Psoas muscle (tissue), 8 donors: ENCODE results near the gene SFXN3. TPM values are rescaled to one million over a fixed set of nuclear protein-coding genes. Genes with fewer than 3 reads are reported as not detected.

ENCODE experiments used
- ATAC-seq, 4 donors: fragments of 200-7000 bp; cut with Tn5 transposase; one replicate each; pipeline ENCODE4 v1.9.1; 2020; ENCODE audit warnings: moderate library complexity in 3 of 4, mild to moderate bottlenecking in 2 of 4
- DNase-seq, 2 donors: peaks; one replicate each; pipeline ENCODE4 v3.0.0-alpha.2; 2020
- H3K27ac ChIP-seq: fragments of 200-600 bp; one replicate; pipeline ENCODE4 v1.8.0; 2022
- H3K27me3 ChIP-seq, 3 donors: fragments of 200-600 bp in 1 of 3; one replicate each; pipeline versions ENCODE4 v1.6.1 to v1.8.0; 2013 to 2022; ENCODE audit warnings: low read length in 2 of 3, mild to moderate bottlenecking in 2 of 3, moderate library complexity in 1 of 3; ENCODE audit not compliant: insufficient read depth in 3 of 3
- H3K36me3 ChIP-seq, 2 donors: fragments of 200-600 bp in 1 of 2; one replicate each; pipeline versions ENCODE4 v1.6.1 to v1.8.0; 2013 to 2022; ENCODE audit warnings: low read depth in 1 of 2, mild to moderate bottlenecking in 1 of 2, moderate library complexity in 1 of 2; ENCODE audit not compliant: insufficient read depth in 1 of 2
- H3K4me1 ChIP-seq: fragments of 200-600 bp; one replicate; pipeline ENCODE4 v1.8.0; 2022
- H3K4me3 ChIP-seq: fragments of 200-600 bp; one replicate; pipeline ENCODE4 v1.8.0; 2022; ENCODE audit warnings: mild to moderate bottlenecking
- H3K9me3 ChIP-seq: fragments of 200-600 bp; one replicate; pipeline ENCODE4 v1.8.0; 2022
- CTCF ChIP-seq: fragments of 200-600 bp; IDR thresholded peaks from one replicate; pipeline ENCODE4 v1.8.0; 2022; ENCODE audit warnings: antibody characterized with exemption
- WGBS, 3 donors: extraction: QIAGEN DNeasy Blood & Tissue Kit; methylation state at CpG; one replicate each; pipeline versions ENCODE4 v1.1.6 to v1.1.7; 2013; 5-methylcytosine and 5-hydroxymethylcytosine counted together
- intact Hi-C, 2 donors: fragments of 100-400 bp; cut with DNase I; formaldehyde crosslinking; loops; one replicate each; pipeline versions ENCODE4 v1.11.0 to v1.14.2; 2022
- polyA plus RNA-seq, 3 donors: library from polyadenylated mRNA; stranded (reverse); fragments of 200-250 nt; gene quantifications; one replicate each; pipeline ENCODE4 v1.2.3, GENCODE V29; 2013
- total RNA-seq, 4 donors: library from RNA; stranded (reverse); fragmentation: NEBNext Ultra II Directional in 2 of 4; extraction: Animal tissue kit (Norgen Biotek cat#: 25700) in 2 of 4; gene quantifications; one replicate each; pipeline versions ENCODE4 v1.2.1 to v1.2.4, GENCODE V29; 2021 to 2023
- donor health status: healthy with polysubstance abuse.
- donor health status: DM: no; HTN: no; CAD: no; lungs with moderate emphysema.
- donor health status: Bipolar disorder and iron deficiency.
- donor health status: healthy.
- donor health status: DM: yes; HTN: yes; CAD: no.
- donor health status: DM: no; HTN: no; CAD: no.
- donor health status: DM: no; HTN: no; CAD: no.
- donor health status: DM: yes; HTN: yes; CAD: no.

The SFXN3 gene
- total and polyA plus RNA-seq, 7 donors = 3.2 to 7.0 (median 4.9) TPM

- Histone ChIP-seq H3K27me3 (peaks cover 0 to 13% (median 5%) of the 10 kb centered on the region in 3 donors), H3K9me3 (no peaks in the 10 kb centered on the region), H3K4me1 (peaks cover 6% of the 10 kb centered on the region), H3K4me3 (no peak overlapping the region), H3K27ac (no peak overlapping the region), H3K36me3 (no peaks in the 10 kb centered on the region)
- ATAC-seq (peak; percentile 74 to 91 (median 78)), DNase-seq (peak; percentile 83 to 92)
- intact Hi-C loops = loop anchor here (1.0 to 10.0 kb wide), 5 partner anchors 19 to 450 kb away; partner anchors contain the start of gene SEMA4G (in 2 of the 2)
- peak; percentile 91 for TF ChIP-seq CTCF
- 20 to 25% (median 20%) methylated on average over 11 of the region's 11 CpGs for WGBS, 3 donors
These were observed 16.7 kb upstream of the SFXN3 start for GRCh38 chr10:101014230-101014884.

DNA sequence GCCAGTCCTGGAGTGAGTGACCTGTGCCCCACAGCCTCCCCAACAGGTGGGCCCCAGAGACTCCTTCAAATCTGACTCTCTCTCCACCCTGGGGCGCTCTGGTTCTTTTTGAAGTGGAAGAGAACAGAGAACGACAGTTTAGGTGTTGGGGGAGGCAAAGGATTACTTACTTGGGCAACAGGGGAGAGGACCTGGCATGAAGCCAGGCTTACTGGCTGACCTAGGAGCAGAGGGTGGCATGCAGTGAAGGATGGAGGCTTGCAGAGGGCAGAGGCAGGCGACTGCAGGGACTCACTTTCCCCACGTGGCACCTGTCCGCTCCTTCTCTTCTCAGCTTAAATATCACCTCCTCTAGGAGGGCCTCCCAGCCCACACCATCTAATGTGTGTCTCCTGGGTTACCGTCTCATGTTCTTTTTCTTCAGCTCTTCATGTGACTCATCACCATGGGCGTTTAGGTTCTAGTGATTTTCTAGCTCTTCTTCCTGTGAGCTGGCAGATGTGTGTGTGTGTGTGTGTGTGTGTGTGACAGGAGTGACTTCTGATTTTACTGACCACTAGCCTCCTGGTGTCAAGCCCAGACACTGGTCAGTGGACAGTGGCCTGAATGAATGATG lies 16.0 kb upstream of the SFXN3 start:
- 45 to 58% (median 46%) methylated on average over 6 to 7 of the region's 7 CpGs for WGBS, 3 donors
- H3K27me3 ChIP-seq = peaks cover 0 to 13% (median 5%) of the 10 kb centered on the region in 3 donors
- peaks cover 6% of the 10 kb centered on the region for H3K4me1 ChIP-seq
- intact Hi-C loops = loop anchor here (1.0 to 10.0 kb wide), 5 partner anchors 20 to 450 kb away; partner anchors contain the start of gene SEMA4G (in 2 of the 2)
- ATAC-seq (no peak), DNase-seq (peak in 1 of 2 donors; percentile 39)
- H3K36me3 ChIP-seq = no peaks in the 10 kb centered on the region
- no peak overlapping the region for H3K4me3 ChIP-seq
- no peak overlapping the region for H3K27ac ChIP-seq
- H3K9me3 ChIP-seq = no peaks in the 10 kb centered on the region
- TF ChIP-seq CTCF = no peak

GRCh38 chr10:101015582-101015973 lies 15.5 kb upstream of the SFXN3 start:
- 69 to 86% (median 82%) methylated on average over 7 to 8 of the region's 8 CpGs for WGBS, 3 donors
- intact Hi-C loops = loop anchor here (2.0 to 10.0 kb wide), 4 partner anchors 21 to 451 kb away; partner anchors contain the start of gene SEMA4G (in 2 of the 2)
- Histone ChIP-seq H3K4me1 (peaks cover 6% of the 10 kb centered on the region), H3K36me3 (no peaks in the 10 kb centered on the region), H3K27me3 (peaks cover 0 to 13% (median 5%) of the 10 kb centered on the region in 3 donors), H3K27ac (no peak overlapping the region), H3K9me3 (no peaks in the 10 kb centered on the region), H3K4me3 (no peak overlapping the region)
- TF ChIP-seq CTCF = no peak
- no peak for ATAC-seq
- DNase-seq = peak in 1 of 2 donors; percentile 52

GRCh38 chr10:101016814-101017213 lies 14.2 kb upstream of the SFXN3 start:
- TF ChIP-seq CTCF = no peak
- Histone ChIP-seq H3K27me3 (peaks cover 0 to 13% (median 5%) of the 10 kb centered on the region in 3 donors), H3K27ac (no peak overlapping the region), H3K36me3 (no peaks in the 10 kb centered on the region), H3K9me3 (no peaks in the 10 kb centered on the region), H3K4me3 (no peak overlapping the region), H3K4me1 (peaks cover 6% of the 10 kb centered on the region)
- DNase-seq (no peak), ATAC-seq (no peak)
- WGBS, 3 donors = 69 to 81% (median 72%) methylated on average over 3 to 5 of the region's 5 CpGs
- intact Hi-C loops = loop anchor here (10.0 kb wide), 2 partner anchors 52 to 452 kb away; partner anchors contain the start of gene SEMA4G (in 1 of the 2)
